Measurements from ENCODE around the gene TMEM271. TPM values are rescaled to one million over a fixed set of nuclear protein-coding genes. Genes with fewer than 3 reads are reported as not detected.
A peak's percentile ranks its signal among the peaks of the same experiment; 100 is the strongest.

The TMEM271 gene
- total and polyA plus RNA-seq, 5 donors from 2014 or later, result not detected

DNA sequence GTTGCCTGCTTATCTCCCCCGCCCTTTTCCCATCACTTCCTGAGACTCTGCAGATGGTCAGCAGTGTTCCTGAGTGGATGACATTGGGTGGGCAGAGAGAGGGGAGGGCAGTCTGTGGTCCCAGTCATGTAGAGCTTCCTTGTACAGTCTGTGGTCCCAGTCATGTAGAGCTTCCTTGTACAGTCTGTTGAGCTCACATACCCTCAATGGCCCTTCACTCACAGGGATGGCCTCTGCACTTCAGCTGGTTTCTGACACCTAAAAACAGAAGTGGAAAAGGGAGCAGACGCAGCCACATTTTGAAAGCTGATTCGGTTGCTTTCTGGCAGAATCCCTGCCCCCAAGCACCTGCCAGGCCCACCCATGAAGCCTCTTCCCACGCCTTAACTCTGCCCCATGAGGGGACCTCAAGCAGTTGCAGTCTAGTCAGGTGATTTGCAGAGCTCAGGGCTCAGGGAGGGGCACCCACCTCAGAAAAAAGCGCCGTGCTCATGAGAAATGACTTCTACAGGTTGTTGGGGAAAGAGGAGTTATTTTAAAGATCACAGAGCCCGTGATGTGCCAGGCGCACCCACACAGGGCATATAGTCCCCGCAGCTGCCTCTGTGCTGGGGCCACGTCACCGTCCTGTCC is 3.6 kb upstream of the TMEM271 start:
- H3K36me3 Mint-ChIP-seq, result no peaks in the 10 kb centered on the region
- H3K27ac ChIP-seq (ENCODE audit: insufficient read depth, low read length, poor library complexity, severe bottlenecking), result no peak overlapping the region
- peaks cover 34% of the 10 kb centered on the region for H3K27me3 Mint-ChIP-seq
- H3K4me3 ChIP-seq (ENCODE audit: low read depth, low read length), result no peak overlapping the region
- peaks cover 11% of the 10 kb centered on the region for H3K27me3 ChIP-seq (ENCODE audit: control insufficient read depth, insufficient read depth, low read length)
- H3K9me3 Mint-ChIP-seq, result peaks cover 0 to 10% (median 5%) of the 10 kb centered on the region in 7 donors
- no peaks in the 10 kb centered on the region for H3K36me3 ChIP-seq (ENCODE audit: control insufficient read depth, insufficient read depth, low read length)
- DNase-seq, result no peak
- ATAC-seq (ENCODE audit: low read depth in 2 of 2), result no peak
- peaks cover 6% of the 10 kb centered on the region for H3K4me1 ChIP-seq (ENCODE audit: control insufficient read depth, insufficient read depth, low read length, poor library complexity, severe bottlenecking)
- no peak overlapping the region for H3K27ac Mint-ChIP-seq
- H3K4me1 Mint-ChIP-seq, result peaks cover 0 to 15% (median 0%) of the 10 kb centered on the region in 4 donors
- H3K4me3 Mint-ChIP-seq, result no peak overlapping the region
- peaks cover 11 to 15% of the 10 kb centered on the region in 2 experiments for H3K9me3 ChIP-seq (ENCODE audit: control insufficient read depth in 2 of 2, low read length in 2 of 2)

DNA sequence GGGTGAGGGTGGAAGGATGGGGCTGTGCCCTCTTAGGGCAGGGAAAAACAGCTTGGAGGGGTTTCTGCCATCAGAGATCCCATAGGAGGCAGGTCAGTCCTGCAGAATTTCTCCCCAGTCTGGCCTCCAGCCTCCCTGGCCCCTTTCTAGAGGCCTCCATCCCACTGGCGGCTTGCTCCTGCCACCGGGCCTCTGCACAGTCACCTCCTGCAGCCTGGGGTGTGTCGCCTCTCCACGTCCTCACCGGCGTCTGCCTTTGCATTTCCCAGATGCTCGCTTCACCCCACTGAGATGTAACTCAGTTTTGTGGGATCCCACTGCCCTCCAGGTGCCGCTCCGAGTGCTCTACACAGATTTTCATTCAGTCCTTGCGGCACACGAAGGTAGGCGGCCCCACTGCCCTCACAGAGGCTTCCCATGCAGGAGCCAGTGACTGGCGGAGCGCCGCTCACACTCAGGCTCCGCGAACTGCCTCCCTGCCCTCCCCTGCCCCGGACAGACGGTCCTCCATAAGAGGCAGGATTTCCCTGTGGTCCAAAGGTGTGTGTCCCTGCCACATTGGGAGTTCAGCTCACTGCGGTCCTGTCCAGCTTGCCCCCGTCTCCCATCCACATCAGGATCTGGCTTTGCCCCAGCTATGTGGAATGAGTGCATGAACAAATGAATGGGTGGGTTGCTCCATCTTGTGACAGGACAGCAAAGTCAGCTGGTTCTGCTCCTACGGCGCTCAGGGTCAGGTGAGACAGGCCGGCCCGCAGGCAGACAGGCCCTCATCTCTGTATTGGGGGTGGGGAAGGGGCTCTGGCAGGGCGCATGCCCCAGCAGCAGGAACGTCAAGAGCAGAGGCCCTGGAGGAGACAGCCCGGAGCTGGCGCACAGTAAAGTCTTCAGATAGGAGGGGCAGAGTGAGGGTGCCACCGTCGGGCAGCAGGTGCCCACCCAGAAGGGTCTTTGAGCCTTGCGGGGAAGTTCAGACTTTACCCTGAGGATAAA is 2.7 kb upstream of the TMEM271 start:
- peaks cover 0 to 19% (median 0%) of the 10 kb centered on the region in 4 donors for H3K4me1 Mint-ChIP-seq
- ATAC-seq (ENCODE audit: low read depth in 2 of 2) (no peak), DNase-seq (no peak)
- no peaks in the 10 kb centered on the region for H3K36me3 Mint-ChIP-seq
- H3K9me3 Mint-ChIP-seq, result peaks cover 0 to 5% (median 0%) of the 10 kb centered on the region in 7 donors
- Histone ChIP-seq H3K4me3 (ENCODE audit: low read depth, low read length) (no peak overlapping the region), H3K36me3 (ENCODE audit: control insufficient read depth, insufficient read depth, low read length) (no peaks in the 10 kb centered on the region), H3K27me3 (ENCODE audit: control insufficient read depth, insufficient read depth, low read length) (peaks cover 16% of the 10 kb centered on the region), H3K4me1 (ENCODE audit: control insufficient read depth, insufficient read depth, low read length, poor library complexity, severe bottlenecking) (peaks cover 6% of the 10 kb centered on the region), H3K9me3 (ENCODE audit: control insufficient read depth in 2 of 2, low read length in 2 of 2) (peaks cover 4 to 6% of the 10 kb centered on the region in 2 experiments), H3K27ac (ENCODE audit: insufficient read depth, low read length, poor library complexity, severe bottlenecking) (no peak overlapping the region)
- no peak overlapping the region for H3K27ac Mint-ChIP-seq
- H3K4me3 Mint-ChIP-seq, result no peak overlapping the region
- peaks cover 43% of the 10 kb centered on the region for H3K27me3 Mint-ChIP-seq

DNA sequence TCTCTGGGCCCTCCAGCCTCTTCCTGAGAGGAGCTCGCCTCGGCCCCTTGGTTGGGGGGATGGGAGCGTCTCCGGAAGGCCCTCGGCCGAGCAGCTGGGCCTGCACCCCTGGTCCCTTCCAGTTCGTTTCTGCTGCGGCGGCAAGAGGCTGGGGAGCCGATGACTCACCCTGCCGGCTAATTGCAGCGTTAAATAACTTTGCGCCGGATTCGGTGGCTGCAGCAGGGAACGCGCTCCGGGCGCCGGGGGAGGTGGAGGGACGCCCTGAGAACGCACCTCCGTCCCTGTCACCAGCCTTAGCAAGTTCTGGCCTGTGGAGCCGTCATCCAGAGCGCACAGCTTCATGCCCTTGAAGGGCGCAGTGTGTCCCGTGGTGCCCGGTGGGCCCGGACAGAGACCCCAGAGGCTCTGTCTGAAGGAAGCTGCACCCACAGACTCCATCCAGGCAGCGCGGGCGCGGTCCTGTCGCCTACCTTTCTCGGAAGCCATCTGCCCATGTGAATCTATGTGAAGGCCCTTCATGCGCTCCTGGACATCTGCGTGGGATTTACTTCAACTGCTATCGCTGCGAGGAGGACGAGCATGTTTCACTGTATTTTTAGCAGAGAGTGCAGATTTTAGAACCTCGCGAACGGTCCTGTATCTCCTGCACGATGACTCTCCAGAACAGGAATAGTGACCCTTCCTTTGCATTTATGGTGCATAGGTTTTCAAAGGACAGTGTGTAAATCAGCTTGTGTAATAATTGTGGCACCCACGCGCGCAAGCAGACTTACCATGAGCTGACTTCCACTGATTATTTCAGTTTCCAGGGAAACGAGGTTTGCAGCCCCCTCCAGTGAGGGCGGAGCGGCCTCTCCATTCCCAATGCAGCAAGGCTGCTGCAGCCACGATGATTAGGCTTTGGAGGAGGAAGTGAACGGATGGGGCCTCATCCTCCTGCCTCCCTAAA is 1.7 kb upstream of the TMEM271 start:
- Histone ChIP-seq H3K4me1 (ENCODE audit: control insufficient read depth, insufficient read depth, low read length, poor library complexity, severe bottlenecking) (peaks cover 6% of the 10 kb centered on the region), H3K27me3 (ENCODE audit: control insufficient read depth, insufficient read depth, low read length) (peaks cover 16% of the 10 kb centered on the region), H3K4me3 (ENCODE audit: low read depth, low read length) (no peak overlapping the region), H3K27ac (ENCODE audit: insufficient read depth, low read length, poor library complexity, severe bottlenecking) (no peak overlapping the region), H3K36me3 (ENCODE audit: control insufficient read depth, insufficient read depth, low read length) (no peaks in the 10 kb centered on the region), H3K9me3 (ENCODE audit: control insufficient read depth in 2 of 2, low read length in 2 of 2) (peaks cover 0 to 2% of the 10 kb centered on the region in 2 experiments)
- Mint-ChIP-seq H3K36me3 (no peaks in the 10 kb centered on the region), H3K9me3 (peaks cover 0 to 5% (median 0%) of the 10 kb centered on the region in 7 donors), H3K4me1 (peaks cover 0 to 19% (median 0%) of the 10 kb centered on the region in 4 donors), H3K27me3 (peaks cover 51% of the 10 kb centered on the region), H3K4me3 (peak overlapping the region in 2 of 4 donors; percentile 7 to 43), H3K27ac (no peak overlapping the region)
- ATAC-seq (ENCODE audit: low read depth in 2 of 2) (no peak), DNase-seq (peak in 1 of 3 donors; percentile 10)

DNA sequence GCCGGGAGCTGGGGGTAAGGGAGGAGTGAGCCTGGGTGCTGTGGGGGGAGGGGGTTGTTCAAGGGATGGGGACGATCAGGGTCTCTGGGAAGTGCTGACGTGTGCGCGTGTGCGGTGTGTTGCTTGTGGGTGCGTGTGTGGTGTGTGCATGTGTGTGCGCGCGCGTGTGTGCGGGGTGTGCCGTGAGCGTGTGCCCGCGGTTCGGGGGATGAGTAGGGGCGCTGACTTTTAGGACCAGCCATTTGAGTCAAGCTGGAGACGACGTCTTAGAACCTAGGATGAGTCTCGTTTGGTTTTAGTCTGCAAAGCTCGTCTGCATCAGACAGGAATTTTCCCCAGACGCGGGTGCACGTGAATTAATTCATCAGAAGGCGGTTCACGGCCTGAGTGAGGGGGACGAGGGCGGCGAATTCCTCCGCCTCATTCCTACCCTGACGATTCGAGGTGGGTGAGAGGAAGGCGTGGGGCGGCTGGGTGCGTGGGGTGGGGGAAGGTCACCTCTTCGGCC is 950 bp upstream of the TMEM271 start:
- peaks cover 16% of the 10 kb centered on the region for H3K27me3 ChIP-seq (ENCODE audit: control insufficient read depth, insufficient read depth, low read length)
- H3K27ac Mint-ChIP-seq, result no peak overlapping the region

DNA sequence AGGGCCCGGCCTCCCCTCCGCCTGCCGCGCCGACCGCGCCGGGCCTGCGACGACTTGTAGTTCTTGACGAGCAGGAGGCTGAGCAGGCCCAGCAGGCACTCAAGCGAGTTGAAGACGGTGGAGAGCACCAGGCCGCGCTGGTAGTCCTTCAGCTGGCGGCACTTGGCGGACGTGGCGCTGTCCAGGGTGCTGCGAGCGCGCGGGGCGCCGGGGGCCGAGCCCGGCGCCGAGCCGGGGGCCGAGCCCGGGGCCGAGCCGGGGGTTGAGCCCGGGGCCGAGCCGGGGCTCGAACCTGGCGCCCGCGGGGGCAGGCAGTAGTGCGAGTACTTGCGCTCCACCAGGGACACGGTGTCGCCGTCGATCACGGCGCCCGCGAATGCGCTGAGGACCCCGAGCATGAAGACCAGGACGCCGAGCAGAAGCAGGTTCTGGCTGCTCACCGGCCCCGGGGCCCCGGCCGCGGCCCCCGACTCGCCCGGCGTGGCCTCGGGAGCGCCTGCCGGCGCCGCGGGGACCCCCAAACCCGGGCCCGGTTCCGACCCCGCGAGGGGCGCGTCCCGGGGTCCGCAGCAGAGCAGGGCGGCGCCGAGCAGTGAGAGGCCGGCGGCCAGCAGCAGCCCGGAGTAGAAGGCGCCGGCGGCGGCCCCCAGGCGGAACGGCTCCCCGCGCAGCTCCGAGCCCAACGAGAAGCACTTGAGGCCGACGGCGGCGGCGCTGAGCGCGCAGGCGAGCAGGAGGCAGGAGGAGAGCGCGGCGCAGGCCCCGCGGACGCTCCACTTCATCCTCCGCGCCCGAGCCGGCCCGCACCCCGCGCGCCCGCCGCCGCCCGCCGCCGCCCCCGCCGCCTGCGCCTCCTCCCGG is 584 bp downstream of the TMEM271 start:
- H3K4me3 Mint-ChIP-seq, result no peak overlapping the region
- Histone ChIP-seq H3K9me3 (ENCODE audit: control insufficient read depth in 2 of 2, low read length in 2 of 2) (no peaks in the 10 kb centered on the region), H3K4me1 (ENCODE audit: control insufficient read depth, insufficient read depth, low read length, poor library complexity, severe bottlenecking) (peaks cover 6% of the 10 kb centered on the region), H3K36me3 (ENCODE audit: control insufficient read depth, insufficient read depth, low read length) (no peaks in the 10 kb centered on the region), H3K4me3 (ENCODE audit: low read depth, low read length) (no peak overlapping the region), H3K27me3 (ENCODE audit: control insufficient read depth, insufficient read depth, low read length) (peaks cover 11% of the 10 kb centered on the region), H3K27ac (ENCODE audit: insufficient read depth, low read length, poor library complexity, severe bottlenecking) (no peak overlapping the region)
- peaks cover 0 to 5% (median 0%) of the 10 kb centered on the region in 7 donors for H3K9me3 Mint-ChIP-seq
- ATAC-seq (ENCODE audit: low read depth in 2 of 2) (no peak), DNase-seq (no peak)
- peaks cover 52% of the 10 kb centered on the region for H3K27me3 Mint-ChIP-seq
- H3K4me1 Mint-ChIP-seq, result peaks cover 0 to 19% (median 0%) of the 10 kb centered on the region in 4 donors
- H3K36me3 Mint-ChIP-seq, result no peaks in the 10 kb centered on the region
- H3K27ac Mint-ChIP-seq, result no peak overlapping the region

More for the DNA sequence above, 950 bp upstream of the TMEM271 start:
- H3K4me1 Mint-ChIP-seq, result peaks cover 0 to 19% (median 0%) of the 10 kb centered on the region in 4 donors
- H3K9me3 Mint-ChIP-seq, result peaks cover 0 to 7% (median 0%) of the 10 kb centered on the region in 7 donors
- Histone ChIP-seq H3K27ac (ENCODE audit: insufficient read depth, low read length, poor library complexity, severe bottlenecking) (no peak overlapping the region), H3K9me3 (ENCODE audit: control insufficient read depth in 2 of 2, low read length in 2 of 2) (peaks cover 0 to 2% of the 10 kb centered on the region in 2 experiments), H3K4me1 (ENCODE audit: control insufficient read depth, insufficient read depth, low read length, poor library complexity, severe bottlenecking) (peaks cover 6% of the 10 kb centered on the region), H3K4me3 (ENCODE audit: low read depth, low read length) (no peak overlapping the region), H3K36me3 (ENCODE audit: control insufficient read depth, insufficient read depth, low read length) (no peaks in the 10 kb centered on the region)
- H3K4me3 Mint-ChIP-seq, result peak overlapping the region in 3 of 4 donors; percentile 27 to 65 (median 65)
- ATAC-seq (ENCODE audit: low read depth in 2 of 2), result no peak
- peaks cover 51% of the 10 kb centered on the region for H3K27me3 Mint-ChIP-seq
- DNase-seq, result no peak
- H3K36me3 Mint-ChIP-seq, result no peaks in the 10 kb centered on the region

DNA sequence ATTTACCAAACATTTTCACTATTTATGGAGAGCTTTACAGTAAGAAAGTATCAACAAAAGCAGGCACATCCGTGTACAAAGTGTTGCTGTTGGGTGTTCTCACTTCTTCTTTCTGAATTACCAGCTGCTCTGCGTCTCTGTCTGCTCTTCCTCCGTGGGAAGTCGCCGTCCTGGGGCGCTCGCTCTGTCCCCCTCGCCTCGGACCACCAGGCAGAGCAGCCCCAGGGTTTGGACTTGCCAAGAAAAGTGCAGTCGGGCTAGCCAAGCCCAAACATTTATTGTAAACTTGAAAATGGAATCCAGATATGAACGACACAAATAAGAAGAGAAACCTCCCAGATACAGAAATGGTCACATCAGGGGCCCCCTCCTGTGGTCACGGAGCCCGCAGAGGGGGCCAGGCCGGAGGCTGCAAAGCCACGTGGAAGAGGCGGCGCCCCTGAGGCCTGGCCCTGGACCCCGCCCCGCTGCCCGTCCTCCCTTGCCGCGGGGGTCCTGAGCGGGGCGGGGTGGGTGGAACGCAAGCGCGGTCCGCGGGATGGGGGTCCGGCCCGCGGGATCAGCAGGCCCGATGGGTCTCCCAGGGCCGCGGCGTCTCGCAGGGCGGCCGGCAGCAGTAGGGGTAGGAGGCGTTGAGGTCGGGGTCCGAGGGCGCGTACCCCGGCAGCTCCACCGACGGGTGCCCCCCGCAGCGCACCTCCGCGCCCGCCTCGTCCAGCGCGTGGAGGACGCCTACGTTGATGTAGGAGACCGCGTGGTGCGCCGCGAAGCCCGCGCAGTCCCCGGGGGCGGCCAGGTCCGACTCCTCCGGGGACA is 1.5 kb downstream of the TMEM271 start:
- peaks cover 11% of the 10 kb centered on the region for H3K27me3 ChIP-seq (ENCODE audit: control insufficient read depth, insufficient read depth, low read length)
- no peaks in the 10 kb centered on the region for H3K9me3 ChIP-seq (ENCODE audit: control insufficient read depth in 2 of 2, low read length in 2 of 2)
- H3K27ac ChIP-seq (ENCODE audit: insufficient read depth, low read length, poor library complexity, severe bottlenecking), result no peak overlapping the region
- Mint-ChIP-seq H3K27ac (no peak overlapping the region), H3K4me3 (peak overlapping the region in 2 of 4 donors; percentile 41 to 52), H3K4me1 (peaks cover 0 to 19% (median 0%) of the 10 kb centered on the region in 4 donors), H3K9me3 (peaks cover 0 to 3% (median 0%) of the 10 kb centered on the region in 7 donors), H3K27me3 (peaks cover 42% of the 10 kb centered on the region), H3K36me3 (no peaks in the 10 kb centered on the region)
- ATAC-seq (ENCODE audit: low read depth in 2 of 2), result no peak
- no peak overlapping the region for H3K4me3 ChIP-seq (ENCODE audit: low read depth, low read length)
- no peaks in the 10 kb centered on the region for H3K36me3 ChIP-seq (ENCODE audit: control insufficient read depth, insufficient read depth, low read length)
- no peak for DNase-seq
- H3K4me1 ChIP-seq (ENCODE audit: control insufficient read depth, insufficient read depth, low read length, poor library complexity, severe bottlenecking), result peaks cover 6% of the 10 kb centered on the region
